22Rv1 (cell line): ENCODE measurements around the gene DCLK2.

ENCODE experiments used
- H3K27ac ChIP-seq: fragments of 450-650 bp; 2 replicates; pipeline ENCODE4 v1.5.1; 2017
- ZFX ChIP-seq: fragments of 450-650 bp; IDR thresholded peaks from 2 replicates; pipeline ENCODE4 v1.6.1; 2017; ENCODE audit warnings: antibody characterized with exemption, borderline replicate concordance
- TF ChIP-seq, protein P1 (sequence below): fragments of 450-650 bp; IDR thresholded peaks from 2 replicates; pipeline ENCODE4 v1.5.1; 2017; ENCODE audit warnings: mild to moderate bottlenecking

Gene DCLK2

DNA sequence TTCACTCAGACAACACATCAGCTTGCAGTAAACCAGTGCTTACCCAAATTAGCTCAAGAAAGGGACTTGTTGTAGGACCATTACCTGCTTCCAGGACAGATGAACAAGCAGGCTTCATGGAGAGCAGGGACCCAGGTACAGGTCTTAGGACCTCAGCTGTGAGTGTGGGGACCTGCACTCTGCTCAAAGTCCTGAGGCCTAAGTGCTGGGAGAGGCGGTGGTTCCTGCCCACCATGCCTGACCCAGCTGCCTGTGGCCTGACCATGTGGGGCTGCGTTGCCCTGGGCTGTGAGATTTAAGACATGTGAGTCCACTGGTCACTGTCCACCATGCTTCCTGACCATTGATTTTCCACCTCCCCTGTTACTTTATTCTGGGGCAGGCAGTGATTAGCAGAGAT, 140.2 kb downstream of the DCLK2 start:
- no peak for TF ChIP-seq ZFX
- TF ChIP-seq, protein P1, sequence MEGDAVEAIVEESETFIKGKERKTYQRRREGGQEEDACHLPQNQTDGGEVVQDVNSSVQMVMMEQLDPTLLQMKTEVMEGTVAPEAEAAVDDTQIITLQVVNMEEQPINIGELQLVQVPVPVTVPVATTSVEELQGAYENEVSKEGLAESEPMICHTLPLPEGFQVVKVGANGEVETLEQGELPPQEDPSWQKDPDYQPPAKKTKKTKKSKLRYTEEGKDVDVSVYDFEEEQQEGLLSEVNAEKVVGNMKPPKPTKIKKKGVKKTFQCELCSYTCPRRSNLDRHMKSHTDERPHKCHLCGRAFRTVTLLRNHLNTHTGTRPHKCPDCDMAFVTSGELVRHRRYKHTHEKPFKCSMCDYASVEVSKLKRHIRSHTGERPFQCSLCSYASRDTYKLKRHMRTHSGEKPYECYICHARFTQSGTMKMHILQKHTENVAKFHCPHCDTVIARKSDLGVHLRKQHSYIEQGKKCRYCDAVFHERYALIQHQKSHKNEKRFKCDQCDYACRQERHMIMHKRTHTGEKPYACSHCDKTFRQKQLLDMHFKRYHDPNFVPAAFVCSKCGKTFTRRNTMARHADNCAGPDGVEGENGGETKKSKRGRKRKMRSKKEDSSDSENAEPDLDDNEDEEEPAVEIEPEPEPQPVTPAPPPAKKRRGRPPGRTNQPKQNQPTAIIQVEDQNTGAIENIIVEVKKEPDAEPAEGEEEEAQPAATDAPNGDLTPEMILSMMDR: no peak
- no peak overlapping the region for H3K27ac ChIP-seq

DNA sequence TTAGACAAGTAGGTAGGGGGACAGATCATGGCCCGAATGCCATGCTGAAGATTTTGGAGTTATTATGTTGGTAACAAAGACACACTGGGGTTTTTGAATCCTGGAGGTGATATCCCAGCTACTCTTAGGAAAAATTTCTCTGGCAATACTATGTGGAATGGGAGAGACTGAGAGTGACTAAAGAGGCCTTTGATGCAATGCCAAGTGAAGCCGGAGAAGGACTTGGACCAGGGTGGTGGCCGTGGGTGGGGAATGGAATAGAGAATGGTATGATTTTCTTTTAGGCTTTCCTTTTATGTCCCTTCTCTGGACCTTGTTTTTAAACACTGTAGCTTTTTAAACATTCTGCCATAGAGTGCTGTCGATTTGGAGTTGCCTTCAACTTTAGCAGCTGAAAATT, 141.6 kb downstream of the DCLK2 start:
- TF ChIP-seq, protein P1: no peak
- no peak for TF ChIP-seq ZFX

DNA sequence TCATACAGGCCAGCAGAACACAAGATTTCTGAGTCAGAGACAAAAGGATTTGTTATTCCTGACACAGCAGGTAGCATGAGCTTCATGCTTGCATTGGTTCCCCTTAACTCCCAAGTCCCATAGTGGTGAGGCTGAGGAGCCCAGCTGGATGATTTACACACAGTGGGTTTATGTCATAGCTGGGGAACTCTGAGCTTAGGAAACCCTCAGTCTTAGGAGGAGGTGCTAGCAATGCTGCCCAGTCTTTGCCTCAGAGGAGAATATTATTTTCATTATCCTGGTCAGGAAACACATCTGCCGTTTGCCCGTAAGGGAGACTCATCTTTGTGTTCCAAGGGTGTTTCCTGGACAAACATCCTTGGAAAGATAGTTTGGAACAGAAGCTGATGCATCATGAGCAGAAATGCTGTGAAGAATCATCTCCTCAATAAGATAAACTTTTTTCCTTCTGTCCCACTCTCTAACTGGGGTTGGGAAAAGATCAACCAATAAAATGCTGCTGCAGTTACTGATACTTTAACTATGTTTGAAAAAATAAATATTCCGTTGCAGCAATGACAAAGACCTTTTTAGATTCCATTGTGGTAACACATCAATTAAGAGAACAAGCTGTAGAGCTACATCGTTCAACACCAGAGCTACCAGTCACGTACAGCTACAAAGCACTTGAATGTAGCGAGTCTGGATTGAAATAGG, 146.8 kb downstream of the DCLK2 start:
- TF ChIP-seq, protein P1: no peak
- H3K27ac ChIP-seq: no peak overlapping the region

More for the DNA sequence above, 141.6 kb downstream of the DCLK2 start:
- H3K27ac ChIP-seq: no peak overlapping the region

DNA sequence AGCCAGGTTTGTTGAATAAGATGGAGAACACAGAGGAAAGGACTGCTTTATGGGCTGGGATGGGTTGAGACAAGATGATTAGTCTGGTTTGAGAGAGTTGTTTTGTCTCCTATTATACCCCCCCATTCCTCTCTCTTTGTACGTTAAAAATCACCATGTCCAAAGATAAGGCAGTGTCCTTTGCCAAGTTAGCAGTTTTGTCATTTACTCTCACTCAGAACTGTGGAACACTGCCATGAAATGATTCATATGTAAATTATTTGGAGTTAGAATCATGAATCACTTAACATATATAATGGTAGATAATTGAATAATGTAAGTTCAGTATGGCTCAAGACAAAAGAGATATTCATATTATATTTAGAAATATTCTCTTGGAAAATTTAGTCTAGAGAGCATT, 151.3 kb downstream of the DCLK2 start:
- no peak for TF ChIP-seq ZFX
- TF ChIP-seq, protein P1: no peak
- H3K27ac ChIP-seq: no peak overlapping the region

DNA sequence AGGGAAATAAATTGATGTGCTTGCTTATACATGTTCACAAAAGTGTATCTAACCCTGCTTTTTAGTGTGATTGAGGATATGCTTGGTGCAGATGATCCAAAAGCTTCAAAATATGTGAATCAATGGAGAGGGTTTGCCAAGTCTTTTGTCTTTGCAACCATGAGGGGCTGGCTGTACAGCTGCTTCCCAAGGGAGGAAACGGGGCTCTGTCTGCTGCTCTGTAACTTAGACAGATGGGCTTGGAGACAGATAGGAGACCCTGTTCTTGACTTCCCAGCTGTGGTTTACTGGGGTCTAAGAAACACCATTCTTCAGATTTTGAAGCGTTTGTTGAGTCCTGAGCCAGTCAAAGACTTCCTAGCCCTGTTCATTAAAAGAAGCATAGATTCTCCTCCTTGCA, 152.3 kb downstream of the DCLK2 start:
- TF ChIP-seq, protein P1: no peak
- no peak for TF ChIP-seq ZFX
- H3K27ac ChIP-seq: no peak overlapping the region

DNA sequence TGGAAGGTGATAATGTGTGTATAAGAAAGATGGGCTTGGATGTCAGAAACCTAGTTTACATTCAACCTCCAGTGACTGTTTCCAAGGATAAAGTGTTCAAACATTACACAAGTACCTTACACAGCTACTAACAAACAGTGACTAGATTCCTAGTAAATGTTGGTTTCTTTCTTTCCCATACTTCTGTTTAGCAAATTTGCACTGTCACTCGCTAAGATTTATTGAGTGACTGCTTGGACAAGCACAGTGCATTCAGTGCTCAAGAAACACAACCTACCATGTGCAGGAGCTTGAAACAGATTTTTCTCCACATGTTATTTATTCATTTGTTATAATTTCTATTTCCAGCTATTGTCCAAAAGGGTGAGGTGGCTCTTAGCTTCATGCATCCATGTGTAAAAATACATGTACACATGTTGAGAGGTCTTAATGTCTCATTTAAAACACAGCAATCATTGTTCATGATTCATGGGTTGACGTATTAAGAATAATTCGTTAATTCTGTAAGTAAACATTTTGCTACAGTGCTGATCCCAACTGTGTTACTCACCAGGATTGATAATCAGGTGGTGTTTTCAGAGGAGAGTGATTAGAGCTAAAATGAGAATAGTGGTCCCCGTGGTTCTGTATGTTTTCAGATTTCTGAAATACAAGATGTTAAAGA, 153.0 kb downstream of the DCLK2 start:
- TF ChIP-seq, protein P1: no peak
- no peak for TF ChIP-seq ZFX
- no peak overlapping the region for H3K27ac ChIP-seq

DNA sequence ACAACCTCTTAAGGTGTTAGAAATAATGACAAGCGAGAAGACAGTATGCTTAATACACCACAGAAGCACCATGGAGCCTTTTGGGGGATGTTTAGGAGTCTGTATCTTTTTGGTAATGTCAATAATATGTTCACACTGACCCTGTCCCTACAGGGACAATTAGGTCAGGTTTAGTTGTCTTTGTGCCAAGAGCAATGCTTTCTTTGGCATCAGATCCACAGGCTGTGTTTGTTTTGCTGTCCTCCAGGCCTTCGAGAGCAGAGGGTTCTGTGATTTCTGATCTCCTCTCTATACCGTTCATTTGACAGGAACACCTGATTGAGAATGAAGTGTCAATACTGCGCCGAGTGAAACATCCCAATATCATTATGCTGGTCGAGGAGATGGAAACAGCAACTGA, 153.8 kb downstream of the DCLK2 start:
- TF ChIP-seq ZFX: no peak
- TF ChIP-seq, protein P1: no peak
- H3K27ac ChIP-seq: no peak overlapping the region
